NCI-H526 treated with DMSO at 0.1 percent for 48 hours (cell line): ENCODE data around the gene FOXE1.
A peak's percentile ranks its signal among the peaks of the same experiment; 100 is the strongest.

Source experiments
- DNase-seq: peaks from one replicate; lab custom pipeline; 2025; lab: John Stamatoyannopoulos, UW

The FOXE1 gene

DNA sequence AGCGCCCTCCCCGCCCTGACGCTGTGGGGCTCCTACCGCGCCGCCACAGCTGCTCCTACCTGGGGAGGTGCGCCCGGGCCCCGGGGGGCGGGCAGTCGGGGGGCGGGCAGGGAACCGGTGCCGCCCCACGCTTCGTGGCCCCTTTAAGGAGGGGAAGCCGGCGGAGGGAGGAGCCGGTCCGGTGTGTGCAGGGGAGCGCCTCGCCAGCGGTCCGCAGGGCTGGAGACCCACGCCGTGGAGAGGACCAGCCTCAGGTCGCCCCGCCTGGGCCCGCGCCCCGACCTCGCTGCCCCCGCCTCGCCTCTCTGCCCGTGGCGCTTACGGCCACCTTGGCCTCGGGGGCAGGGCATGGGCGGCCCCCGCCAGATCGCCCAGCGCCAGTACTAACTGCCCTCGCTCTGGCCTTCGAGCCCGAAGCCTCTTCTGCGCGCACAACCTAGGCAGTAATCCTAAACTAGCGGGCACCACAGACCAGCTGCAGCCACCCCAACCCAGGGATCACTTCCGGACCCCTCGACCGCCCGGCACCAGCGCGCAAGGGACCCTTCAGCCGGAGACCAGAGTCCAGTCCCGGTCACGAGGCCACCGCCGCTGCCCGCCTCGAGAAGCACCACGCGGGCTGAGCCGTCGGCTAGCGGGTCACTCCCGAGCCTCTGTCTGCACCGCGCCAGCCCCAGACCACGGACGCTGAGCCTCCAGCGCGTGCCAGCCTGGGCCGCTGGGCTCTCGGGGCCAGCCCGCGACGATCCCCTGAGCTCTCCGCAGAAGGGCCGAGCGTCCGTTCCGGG lies at the start of gene FOXE1:
Gene FOXE1 (plus strand): TSS at position 171 of the 788 bp plus-strand sequence. CDS start 689 bp downstream, outside the sequence.
- no peak for DNase-seq

DNA sequence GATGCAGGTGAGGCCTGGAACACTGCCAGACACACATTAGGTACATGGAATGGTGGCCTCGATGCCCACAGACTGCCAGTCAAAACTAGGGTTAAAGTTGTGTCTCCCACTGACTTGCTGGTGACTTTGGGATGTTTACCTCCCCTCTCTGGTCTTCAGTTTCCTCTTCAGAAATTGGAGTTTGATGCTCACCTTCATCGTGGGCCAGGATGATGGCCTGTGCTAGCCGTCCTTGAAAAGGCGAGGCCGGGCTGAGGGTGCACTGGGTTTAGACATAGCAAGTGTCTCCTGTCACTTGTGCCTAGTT lies 49.0 kb upstream of the FOXE1 start:
- no peak for DNase-seq

DNA sequence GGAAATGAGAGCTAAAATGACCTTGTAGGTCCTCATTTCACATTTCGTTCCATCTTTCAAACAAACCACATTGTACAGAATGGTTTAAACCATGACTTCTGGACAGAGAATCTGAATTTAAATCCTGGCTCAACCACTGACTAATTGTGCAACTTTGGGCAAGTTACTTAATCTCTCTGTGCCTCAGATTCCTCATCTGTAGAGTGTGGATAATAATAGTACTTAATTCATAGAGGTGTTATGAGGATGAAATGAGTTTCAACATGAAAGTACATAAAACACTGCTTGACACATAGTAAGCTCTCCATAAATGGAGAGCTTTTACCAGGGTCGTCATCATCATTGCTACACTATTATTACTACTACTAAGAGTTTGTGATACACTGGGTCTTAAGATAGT lies 46.3 kb upstream of the FOXE1 start:
- no peak for DNase-seq

DNA sequence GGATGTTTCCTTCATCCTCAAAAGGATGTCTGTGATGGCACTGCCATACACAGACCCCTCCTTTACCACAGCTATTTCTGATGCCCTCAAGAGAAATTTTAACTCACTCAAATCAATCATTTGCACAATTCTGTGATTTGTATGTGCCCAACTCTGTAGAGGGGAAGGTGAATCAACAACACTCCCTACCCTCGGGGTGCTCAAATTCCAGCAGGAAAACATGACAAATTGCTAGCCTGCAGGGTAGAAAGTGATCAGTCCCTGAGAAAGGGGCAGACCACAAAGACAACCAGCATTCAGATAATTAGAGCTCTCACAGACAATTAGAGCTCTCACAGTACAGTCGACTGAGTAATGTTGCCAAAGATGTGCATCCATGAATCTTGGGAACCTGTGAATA lies 45.3 kb upstream of the FOXE1 start:
- no peak for DNase-seq

DNA sequence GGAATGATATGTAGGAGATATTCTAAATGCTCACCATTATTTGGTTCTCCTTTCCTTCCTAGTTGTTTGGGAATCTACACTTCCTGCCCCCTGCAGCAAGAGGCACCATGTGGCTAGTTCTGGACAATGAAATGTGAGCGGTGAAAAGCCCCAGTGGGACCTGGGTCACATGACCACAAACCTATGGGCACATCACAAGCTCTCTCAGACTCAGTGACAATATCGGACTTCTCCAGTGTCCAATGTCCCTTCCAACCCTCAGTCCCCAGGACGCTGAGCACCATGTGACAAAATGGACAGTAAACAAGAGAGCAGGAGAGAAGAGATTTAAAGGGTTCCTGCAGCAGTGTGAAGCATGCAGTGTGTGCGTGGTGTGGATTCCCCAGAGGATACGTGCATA lies 44.6 kb upstream of the FOXE1 start:
- DNase-seq, result no peak

DNA sequence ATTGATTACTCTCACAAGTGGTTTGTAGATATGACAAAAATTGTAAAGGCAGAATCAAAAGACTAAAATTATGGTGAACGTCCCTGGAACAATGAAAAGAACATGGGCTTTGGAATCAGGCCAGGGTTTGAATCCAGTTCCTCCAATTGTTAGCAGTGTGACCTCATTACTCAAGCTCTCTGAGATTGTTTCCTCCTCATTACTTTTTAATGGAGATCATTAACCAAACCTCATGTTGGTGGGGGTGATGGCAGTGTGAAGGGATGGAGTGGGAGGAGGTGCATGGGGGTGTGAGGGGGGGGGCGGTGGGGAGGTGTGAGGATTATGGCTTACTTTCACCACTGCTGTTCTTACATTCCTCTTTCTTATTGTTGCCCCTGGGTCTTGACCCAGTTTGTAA lies 44.1 kb upstream of the FOXE1 start:
- DNase-seq, result no peak

DNA sequence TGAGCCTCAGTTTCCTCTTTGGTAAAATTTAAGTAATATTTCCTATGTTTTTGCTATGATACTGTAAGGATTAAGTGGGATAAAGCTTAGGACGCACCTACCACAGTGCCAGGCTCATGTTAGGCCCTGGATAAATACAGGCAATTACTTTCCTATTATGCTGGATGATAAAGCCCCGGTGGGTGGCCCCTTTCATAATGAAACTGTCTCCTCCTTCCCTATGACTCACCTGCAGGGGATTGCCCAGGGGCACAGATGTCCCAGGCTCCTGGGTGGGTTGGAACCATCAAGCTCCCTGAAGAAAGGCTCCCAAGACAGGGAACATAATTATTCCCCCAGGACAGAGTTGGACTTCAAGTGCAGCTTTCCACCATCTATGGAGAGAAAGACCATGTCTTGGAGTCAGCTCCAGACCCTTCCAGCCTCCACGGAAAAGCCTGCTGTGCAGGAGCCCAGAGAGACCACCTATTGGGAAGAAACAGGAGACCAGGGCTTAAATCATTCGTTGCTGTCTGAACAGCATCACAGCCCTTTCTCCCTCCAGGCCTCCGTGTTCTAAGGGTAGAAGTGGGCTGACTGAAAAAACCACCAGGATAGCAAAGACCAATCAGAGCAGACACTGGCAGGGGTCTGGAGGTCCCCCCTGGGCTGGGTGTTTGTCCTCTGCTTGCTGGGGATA lies 43.2 kb upstream of the FOXE1 start:
- no peak for DNase-seq

DNA sequence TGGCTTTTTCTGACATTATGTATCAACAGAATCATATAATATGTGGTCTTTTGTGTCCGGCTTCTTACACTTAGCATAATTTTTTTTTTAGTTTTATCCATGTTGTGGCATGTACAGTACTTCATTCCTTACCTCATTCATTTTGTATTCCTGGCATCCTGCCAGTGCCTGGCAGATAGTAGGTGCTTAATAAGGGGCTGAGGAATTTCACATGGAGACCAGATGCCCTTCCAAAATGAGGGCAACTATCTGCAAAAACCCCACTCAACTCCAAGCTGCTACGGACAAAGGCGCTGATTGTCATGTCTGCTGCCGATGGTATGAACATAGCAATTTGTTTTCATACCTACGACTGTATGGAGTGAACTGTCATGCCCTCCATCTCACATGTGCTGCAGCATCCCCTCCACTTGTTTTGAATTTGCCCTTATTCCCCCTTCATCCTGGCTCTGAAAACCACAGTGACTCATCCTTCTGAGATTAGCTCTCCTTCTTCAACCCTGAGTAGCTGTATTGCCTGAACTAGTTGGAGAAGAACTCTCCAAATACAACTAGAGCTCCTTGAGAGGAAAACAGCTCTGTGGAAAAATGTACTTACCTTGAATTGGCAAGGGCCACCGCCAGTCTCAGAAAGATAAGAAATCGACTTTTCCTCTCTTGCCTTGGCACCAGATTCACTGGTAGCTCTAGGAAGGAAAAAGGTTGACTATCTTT lies 41.3 kb upstream of the FOXE1 start:
- DNase-seq, result no peak

DNA sequence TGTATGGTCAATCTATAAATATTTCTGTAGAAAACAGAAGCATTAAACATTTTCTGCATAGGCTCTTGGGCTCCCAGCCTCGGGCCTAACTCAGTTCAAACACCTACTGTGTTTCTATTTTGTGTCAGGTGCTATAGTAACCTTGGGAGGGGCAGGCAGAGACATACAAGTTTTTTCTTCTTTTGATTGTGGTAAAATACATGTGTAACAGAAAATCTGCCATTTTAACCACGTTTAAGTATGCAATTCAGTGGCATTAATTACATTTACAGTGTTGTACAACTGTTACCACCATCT lies 40.8 kb upstream of the FOXE1 start:
- no peak for DNase-seq

DNA sequence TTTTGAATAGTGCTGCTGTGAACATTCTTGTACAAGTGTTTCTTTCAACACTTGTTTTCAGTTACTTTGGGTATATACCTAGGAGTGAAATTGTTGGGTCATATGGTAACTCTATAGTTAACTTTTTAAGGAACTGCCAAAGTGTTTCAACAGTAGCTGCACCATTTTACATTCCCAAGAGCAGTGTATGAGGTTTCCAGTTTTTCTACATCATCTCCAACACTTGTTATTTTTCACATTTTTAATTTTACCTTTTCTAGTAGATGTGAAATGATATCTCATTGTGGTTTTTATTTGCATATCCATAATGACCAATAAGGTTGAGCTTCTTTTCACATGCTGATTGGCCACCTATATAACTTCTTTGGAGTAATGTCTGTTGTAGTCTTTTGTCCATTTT lies 40.0 kb upstream of the FOXE1 start:
- no peak for DNase-seq

DNA sequence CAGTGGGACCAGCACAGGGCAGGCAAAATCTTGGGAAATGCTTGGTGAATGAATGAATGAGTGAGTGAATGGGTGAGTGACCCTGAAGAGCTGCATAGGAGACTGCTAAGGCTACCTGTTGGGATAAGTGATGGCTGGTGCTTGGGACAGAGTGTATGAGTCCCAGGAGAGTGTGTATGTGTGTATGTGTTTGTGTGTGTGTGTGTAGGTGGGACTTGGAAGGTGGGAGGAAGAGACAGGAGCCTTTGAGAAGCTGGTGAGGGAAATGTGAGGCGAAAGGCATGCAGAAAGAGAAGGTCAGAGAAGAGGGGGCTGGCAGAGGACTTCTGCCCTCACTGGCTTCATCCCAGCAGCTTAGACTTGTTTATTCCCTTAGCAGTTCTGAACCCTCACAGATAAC lies 33.3 kb upstream of the FOXE1 start:
- DNase-seq, result no peak

DNA sequence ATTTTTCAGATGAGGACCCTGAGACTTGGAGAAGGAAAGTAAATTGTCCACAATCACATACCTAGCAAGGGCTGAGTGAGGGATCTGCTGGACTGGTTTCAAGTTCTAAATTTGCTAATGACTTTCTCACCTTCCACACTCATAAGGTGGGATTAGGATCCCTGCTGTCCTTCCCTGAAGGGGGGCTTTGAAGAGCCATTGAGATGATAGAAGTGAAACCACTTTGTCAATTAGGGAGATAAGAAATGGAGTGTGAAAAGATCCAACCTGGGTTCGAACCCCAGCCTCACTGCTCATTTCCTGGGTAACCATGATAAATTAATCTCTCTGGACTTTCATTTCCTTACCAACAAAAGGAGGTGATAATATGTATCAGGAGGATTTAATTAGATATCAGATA lies 32.7 kb upstream of the FOXE1 start:
- no peak for DNase-seq

DNA sequence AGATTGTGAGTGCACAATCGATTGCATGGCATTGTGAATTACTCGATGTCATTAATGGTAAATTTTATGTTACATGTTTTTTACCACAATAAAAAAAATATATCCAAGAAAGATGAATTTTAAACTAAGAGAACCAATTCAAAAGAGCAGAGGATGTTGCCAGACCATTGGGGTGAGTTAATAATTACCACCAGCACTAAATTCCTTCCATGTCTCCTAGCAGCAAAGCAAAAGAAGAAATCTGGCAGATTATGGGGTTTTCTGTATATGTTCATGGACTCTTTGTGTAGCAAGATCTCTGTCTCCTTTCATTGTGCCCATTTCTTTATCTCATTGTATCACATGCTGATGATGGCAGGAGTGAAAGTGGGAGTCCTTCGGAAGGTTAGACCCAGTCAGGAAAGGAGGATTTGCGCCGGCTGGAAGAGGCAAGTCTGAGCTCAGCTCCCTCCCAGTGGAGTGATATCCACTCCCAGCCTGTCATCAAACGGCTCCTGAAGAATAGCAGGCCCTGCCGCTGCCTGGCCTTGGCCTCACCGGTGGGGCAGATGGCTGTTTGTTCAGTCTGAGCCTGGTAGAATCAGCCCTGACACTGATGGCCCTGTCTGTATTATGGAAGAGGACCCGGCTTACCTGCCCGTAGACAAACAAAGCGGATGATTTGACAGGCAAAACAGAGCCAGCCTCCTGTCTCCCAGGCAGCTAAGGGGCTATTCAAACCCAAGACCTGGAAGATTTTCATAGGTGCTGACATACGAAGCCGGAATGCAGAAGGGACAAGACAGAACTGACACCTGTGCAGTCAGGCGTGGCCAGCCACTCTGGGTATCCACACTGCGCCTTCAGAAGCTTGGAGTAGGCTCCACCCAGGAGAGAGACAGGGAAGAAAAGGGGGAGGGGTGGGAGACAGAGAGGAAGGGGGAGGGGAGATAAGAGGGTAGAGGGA lies 21.9 kb upstream of the FOXE1 start:
- peak; percentile 96 for DNase-seq

DNA sequence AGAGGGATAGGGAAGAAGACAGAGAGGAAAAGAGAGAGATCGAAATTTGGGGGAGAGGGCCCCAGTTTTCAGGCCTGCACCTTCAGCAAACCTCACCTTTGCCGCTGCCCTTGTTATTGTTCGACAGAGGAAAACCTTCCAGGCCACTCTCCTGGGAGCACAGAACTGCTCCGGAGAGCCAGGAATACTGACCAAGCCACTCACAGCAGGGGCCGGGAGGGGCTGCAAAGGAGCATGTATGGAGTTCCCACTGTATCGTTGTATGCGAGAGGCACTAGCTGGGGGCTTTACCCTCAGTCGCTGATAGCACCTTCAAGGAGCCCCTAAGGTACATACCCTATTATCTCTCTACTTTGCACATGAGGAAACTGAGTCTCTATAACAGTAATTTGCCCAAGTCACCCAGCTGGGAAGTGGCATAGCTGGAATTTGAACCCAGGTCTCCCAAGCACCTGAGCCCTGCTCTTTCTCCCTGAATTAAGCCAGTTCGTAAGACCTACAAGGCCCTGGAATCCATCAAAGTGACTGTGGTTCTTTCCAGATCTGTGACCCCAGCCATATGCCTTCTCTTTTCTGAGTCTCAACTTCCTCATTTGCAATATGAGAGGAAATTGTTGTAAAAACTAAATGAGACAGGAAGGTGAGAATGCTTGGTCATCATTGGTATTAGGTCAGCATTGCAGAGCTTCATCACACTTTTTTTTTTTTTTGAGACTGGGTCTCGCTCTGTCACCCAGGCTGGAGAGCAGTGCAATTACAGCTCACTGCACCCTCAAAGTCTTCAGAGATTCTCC lies 21.0 kb upstream of the FOXE1 start:
- DNase-seq, result no peak

DNA sequence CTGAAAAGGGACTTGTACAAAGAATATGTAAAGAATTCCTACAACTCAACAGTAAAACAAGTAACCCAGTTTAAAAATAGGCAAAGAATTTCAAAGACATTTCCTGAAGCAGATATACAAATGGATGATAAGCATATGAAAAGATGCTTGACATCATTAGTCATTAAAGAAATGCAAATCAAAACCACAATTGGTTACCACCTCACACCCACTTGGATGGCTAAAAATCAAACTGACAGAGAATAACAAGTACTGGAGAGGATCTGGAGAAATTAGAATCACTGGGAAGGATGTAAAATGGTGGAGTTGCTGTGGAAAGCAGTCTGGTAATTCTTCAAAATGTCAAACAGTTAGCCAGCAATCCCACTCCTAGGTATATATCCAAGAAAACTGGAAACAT lies 12.5 kb upstream of the FOXE1 start:
- no peak for DNase-seq

DNA sequence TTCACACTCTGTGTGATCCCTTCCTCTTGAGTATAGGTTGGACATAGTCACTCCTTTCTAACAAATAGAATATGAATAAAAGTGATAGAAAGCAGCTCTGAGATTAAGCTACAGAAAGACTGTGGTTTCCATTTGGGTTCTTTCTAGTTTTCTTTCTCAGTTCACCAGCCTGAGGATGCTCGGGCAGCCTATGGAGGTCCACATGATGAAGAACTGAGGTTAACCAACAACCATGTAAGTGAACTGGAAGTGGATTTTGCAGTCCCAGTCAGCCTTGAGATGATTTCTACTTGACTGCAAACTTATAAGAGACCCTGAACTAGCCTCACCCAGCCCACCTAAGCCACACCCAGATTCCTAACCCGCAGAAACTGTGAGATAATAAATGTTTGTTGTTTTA lies 10.1 kb upstream of the FOXE1 start:
- no peak for DNase-seq

DNA sequence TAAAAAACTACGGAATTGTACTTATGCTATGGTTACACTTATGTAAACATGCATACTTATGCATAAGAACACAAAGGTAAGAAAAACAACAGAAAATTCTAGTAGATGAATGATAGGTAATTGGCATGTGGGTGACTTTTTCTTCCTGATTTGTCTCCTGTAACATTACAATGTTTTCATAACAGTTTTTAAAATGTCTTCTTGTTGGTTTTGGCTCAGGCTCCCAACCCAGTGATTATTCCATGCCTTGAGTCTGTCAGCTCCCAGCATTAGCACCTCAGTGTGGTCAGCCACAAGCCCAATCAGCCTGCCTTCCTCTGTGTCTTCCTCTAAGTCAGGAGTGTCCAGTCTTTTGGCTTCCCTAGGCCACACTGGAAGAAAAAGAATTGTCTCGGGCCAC lies 7.9 kb upstream of the FOXE1 start:
- no peak for DNase-seq

DNA sequence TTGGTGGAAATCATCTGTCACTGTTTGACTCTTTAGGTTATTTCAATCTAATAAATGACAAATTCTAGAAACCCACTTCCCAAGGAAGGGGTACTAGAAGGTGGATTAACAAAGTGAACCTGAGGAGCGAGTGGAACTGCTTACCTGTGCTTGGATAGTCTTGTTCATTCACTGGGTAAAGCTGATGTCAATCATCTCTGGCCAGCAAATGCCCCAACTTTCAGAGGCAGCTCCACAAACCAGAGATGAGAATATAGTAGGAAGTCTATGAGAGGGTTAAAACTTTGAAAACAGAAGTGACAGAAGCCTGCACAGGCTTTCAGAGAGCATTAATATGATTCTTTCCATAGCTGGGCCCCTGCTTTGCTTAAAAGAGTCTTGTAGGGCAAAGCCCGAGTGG lies 7.3 kb upstream of the FOXE1 start:
- no peak for DNase-seq

DNA sequence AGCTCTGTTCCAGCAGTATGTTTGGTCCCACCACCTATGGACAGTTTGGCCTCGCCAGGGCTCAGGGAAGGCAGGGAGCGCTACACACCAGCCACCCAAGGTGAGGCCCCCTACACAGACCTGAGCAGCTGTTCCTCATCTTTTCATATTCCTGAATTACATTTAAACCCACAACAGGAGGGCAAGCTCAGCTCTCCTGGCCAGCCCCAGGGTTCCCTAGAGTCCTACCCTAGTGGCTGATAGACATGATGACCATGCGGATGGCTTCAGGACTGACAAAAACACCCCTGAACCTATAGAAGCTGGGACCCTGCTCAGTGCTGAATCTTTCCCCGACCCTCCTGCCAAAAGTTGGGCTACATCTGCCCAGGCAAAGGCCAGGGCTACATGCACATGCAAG lies 6.7 kb upstream of the FOXE1 start:
- DNase-seq, result no peak

DNA sequence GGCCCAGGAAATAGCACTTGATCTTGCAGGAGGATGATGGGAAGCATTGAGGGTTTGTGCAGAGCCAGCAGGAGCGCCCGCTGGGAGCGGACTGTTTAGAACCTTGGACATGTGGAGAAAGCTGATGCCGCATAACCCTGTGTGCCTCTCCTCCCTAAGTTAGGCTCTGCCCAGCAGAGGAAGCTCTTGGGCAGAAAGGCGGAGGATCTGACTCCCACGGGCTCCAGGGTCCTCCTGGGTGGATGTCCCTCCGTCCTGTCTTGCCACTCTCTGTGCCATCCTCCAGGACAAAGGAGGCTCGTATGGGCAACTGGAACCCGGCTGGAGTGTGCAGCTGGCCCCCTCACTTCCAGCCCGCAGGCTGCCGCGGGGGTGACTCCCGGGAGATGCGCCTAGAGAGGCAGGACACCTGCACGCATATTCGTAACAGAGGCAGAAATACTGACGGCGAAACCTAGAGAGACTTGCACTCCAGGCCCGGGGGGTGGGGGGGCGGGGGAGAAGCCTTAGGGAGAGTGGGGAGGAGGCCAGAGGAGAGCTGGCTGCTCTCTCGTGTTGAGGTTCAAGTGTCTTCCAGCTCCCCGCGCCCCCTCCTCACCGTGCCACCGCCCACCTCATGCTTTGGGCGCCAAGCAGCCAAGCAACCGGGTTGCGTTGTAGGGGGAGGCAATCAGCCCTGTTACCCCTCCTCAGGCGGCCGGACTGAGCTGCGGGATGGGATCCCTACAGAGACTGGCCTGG lies 5.4 kb upstream of the FOXE1 start:
- DNase-seq, result no peak

DNA sequence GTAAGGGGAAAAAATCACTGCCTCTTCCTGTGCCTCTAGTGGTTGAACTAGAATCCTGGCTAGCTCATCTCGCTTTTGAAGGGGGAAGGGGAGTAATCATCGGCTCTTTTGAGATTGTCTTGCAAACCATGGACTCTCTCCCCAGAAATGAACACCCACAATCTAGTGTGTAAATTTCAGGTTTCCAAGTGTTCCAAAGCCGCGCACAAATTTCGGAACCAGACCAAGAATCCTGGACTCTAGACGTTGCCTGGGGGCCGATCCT lies 4.9 kb upstream of the FOXE1 start:
- peak; percentile 8 for DNase-seq
